ENCODE data around the gene VWA8. TPM values are rescaled to one million over a fixed set of nuclear protein-coding genes. Genes with fewer than 3 reads are reported as not detected.
"Not testable (repeated sequence)": the region's sequence is repeated elsewhere in the genome, so short reads cannot be mapped to it uniquely, and the experiment has no call there.

The VWA8 gene
- polyA plus RNA-seq, 3 donors = 19.5 to 21.6 (median 20.2) TPM

GRCh38 chr13:41935501-41935900, 25.4 kb downstream of the VWA8 start:
- DNase-seq (ENCODE audit: extremely low read depth in 1 of 11, low read depth in 9 of 11, low spot score in 4 of 11) = no peak

GRCh38 chr13:41934994-41935393, 25.9 kb downstream of the VWA8 start:
- DNase-seq (ENCODE audit: extremely low read depth in 1 of 11, low read depth in 9 of 11, low spot score in 4 of 11) = no peak

- no peak for DNase-seq (ENCODE audit: extremely low read depth in 1 of 11, low read depth in 9 of 11, low spot score in 4 of 11)
These were observed 26.8 kb downstream of the VWA8 start for GRCh38 chr13:41934120-41934519.

DNA sequence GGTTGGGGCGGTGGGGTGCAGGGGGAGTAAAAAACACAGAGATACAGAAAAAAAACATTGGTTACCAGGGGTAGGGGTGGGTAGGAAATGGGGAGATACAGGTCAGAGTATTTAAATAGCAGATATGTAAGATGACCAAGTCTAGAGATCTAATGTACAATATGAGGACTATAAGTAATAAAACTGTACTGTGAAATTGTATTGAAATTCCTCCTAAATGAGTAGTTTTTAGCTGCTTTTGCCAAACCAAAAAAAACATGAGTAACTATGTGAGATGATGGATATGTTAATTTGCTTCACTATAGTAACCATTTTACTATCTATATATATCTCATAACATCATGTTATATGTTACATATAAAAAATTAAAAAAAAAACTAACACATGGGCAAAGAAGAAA, 29.6 kb downstream of the VWA8 start:
- no peak for DNase-seq (ENCODE audit: extremely low read depth in 1 of 11, low read depth in 9 of 11, low spot score in 4 of 11)

DNA sequence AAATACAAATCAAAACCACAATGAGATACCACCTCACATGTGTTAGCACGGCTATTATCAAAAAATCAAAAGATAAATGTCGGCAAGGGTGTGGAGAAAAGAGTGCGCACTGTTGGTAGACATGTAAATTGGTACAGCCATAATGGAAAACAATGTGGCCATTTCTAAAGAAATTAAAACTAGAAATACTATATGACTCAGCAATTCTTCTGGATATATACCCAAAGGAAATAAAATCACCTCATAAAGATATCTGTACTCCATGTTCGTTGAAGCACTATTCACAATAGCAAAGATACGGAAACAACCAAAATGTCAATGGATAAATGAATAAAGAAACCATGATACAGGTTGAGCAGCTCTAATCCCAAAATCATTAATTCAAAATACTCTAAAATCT, 30.8 kb downstream of the VWA8 start:
- DNase-seq (ENCODE audit: extremely low read depth in 1 of 11, low read depth in 9 of 11, low spot score in 4 of 11) = no peak

GRCh38 chr13:41928323-41928722, 32.6 kb downstream of the VWA8 start:
- no peak for DNase-seq (ENCODE audit: extremely low read depth in 1 of 11, low read depth in 9 of 11, low spot score in 4 of 11)

DNA sequence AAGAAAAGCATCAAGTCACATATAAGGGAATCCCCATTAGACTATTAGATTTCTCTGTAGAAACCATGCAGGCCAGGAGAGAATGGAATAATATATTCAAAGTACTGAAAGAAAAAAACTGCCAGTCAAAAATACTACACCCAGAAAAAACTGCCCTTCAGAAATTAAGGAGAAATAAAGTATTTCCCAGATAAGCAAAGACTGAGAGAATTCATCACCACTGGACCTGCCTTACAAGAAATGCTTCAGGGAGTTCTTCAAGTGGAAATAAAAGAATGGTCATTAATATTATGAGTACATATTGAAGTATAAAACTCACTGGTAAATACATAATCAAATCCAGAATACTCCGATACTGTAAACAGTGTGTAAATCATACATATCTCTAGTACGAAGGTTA, 35.9 kb downstream of the VWA8 start:
- no peak for DNase-seq (ENCODE audit: extremely low read depth in 1 of 11, low read depth in 9 of 11, low spot score in 4 of 11)

- DNase-seq (ENCODE audit: extremely low read depth in 1 of 11, low read depth in 9 of 11, low spot score in 4 of 11) = not testable (repeated sequence)
These were observed 38.0 kb downstream of the VWA8 start for GRCh38 chr13:41922894-41923293.

GRCh38 chr13:41919741-41920487, 41.0 kb downstream of the VWA8 start:
- no peak for DNase-seq (ENCODE audit: extremely low read depth in 1 of 11, low read depth in 9 of 11, low spot score in 4 of 11)

GRCh38 chr13:41919031-41919740, 41.7 kb downstream of the VWA8 start:
- DNase-seq (ENCODE audit: extremely low read depth in 1 of 11, low read depth in 9 of 11, low spot score in 4 of 11) = no peak

- DNase-seq (ENCODE audit: extremely low read depth in 1 of 11, low read depth in 9 of 11, low spot score in 4 of 11) = no peak
These were observed 43.3 kb downstream of the VWA8 start for GRCh38 chr13:41917641-41918040.

- no peak for DNase-seq (ENCODE audit: extremely low read depth in 1 of 11, low read depth in 9 of 11, low spot score in 4 of 11)
These were observed 44.5 kb downstream of the VWA8 start for GRCh38 chr13:41916173-41916954.

DNA sequence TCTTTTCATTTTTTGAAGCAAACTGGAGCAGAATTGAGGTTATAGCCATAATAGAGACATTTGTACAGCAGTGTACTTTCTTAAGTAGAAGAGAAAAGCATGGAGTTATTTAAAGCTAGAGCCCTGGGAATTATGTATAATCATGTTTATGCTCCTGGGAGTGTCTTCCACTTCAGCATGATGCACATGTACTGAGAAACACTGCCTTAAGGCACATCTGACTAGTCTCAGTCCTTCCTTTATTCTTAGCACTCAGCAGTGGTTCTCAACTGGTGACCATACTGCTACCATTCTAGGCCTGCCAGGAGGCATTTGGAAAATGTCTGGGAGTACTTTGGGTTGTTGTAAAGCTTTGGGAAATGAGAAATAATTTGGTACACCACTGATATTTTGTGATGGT, 45.8 kb downstream of the VWA8 start:
- no peak for DNase-seq (ENCODE audit: extremely low read depth in 1 of 11, low read depth in 9 of 11, low spot score in 4 of 11)

DNA sequence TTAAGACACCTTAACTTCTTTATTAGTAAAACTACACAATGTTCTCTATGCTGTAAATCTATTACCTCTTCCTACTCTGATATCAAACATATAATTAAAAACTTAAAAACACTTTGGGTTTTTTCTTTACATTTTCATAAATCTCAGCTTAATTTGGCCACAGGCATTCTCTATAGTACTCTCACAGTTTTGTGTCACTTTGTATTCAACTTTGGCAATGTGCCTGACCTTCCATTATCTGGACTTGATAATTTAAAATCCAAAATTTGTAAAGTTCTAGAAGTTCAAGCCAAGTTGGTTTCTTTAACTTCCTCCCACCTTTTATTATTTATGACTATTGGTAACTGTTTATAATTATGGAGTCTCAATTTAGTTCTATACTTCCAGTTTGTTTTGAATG, 46.4 kb downstream of the VWA8 start:
- no peak for DNase-seq (ENCODE audit: extremely low read depth in 1 of 11, low read depth in 9 of 11, low spot score in 4 of 11)

DNA sequence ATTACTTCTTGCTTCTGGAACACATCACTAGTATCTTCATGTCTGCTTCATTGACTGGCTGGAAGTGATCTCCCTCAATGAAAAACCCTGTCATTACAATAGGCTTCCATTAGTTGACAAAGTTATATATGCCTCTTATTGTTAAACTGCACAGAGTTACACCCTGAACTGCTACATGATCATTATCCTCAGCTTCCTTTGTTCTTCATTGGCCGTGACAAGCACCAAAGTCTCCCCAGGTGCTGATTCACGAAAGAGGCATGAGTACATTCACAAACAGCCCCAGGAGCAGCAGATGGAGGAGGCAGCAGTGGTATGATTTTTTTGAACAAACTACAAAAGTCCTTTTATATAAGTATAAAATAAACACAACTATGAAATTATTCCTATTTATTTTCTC, 51.4 kb downstream of the VWA8 start:
- DNase-seq (ENCODE audit: extremely low read depth in 1 of 11, low read depth in 9 of 11, low spot score in 4 of 11) = no peak

DNA sequence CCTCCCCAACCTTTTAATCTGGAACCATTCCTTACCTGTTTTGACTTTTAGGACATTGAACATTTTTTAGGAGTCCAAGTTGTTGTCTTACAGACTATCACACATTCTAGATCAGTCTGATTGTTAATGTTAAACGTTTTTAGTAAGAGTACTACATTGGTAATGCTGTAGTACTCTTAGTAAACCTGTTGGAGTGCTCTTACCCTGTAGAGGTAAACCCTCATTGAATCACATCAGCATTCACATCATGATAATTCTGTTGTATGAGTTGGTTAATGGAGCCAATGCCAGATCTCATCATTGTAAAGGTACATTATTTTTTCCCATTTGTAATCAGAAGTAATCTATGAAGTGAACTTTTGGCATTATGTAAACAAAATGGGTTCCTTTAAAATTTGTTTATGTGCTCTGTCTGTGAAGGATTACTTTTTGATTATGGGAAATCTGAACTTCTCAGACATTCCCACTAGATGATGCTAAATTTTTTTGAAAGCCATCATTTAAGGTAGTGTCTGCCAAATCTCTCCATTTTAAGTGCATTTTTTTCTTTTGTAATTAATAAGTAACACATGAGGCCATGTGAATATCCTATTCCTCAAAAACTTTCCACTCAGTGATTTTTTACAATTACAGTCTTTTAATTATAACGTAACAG, 55.2 kb downstream of the VWA8 start:
- DNase-seq (ENCODE audit: extremely low read depth in 1 of 11, low read depth in 9 of 11, low spot score in 4 of 11) = peak in 3 of 11 donors; percentile 3 to 11 (median 7)

- DNase-seq (ENCODE audit: extremely low read depth in 1 of 11, low read depth in 9 of 11, low spot score in 4 of 11) = no peak
These were observed 60.0 kb downstream of the VWA8 start for GRCh38 chr13:41900918-41901317.

DNA sequence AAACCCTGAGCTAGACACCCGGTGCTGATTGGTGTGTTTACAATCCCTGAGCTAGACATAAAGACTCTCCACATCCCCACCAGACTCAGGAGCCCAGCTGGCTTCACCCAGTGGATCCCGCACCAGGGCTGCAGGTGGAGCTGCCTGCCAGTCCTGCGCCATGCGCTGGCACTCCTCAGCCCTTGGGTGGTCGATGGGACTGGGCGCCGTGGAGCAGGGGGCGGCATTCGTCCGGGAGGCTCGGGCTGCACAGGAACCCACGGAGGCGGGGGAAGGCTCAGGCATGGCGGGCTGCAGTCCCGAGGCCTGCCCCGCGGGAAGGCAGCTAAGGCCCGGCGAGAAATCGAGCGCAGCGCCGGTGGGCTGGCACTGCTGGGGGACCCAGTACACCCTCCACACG, 62.5 kb downstream of the VWA8 start:
- DNase-seq (ENCODE audit: extremely low read depth in 1 of 11, low read depth in 9 of 11, low spot score in 4 of 11) = not testable (repeated sequence)

- no peak for DNase-seq (ENCODE audit: extremely low read depth in 1 of 11, low read depth in 9 of 11, low spot score in 4 of 11)
These were observed 63.8 kb downstream of the VWA8 start for GRCh38 chr13:41897126-41897525.

GRCh38 chr13:41895478-41895877, 65.4 kb downstream of the VWA8 start:
- DNase-seq (ENCODE audit: extremely low read depth in 1 of 11, low read depth in 9 of 11, low spot score in 4 of 11) = no peak

Measured in renal cortex interstitium (tissue), 11 donors.